Uterus (tissue), 4 donors: Measurements from ENCODE around the gene LSAMP. TPM values are rescaled to one million over a fixed set of nuclear protein-coding genes. Genes with fewer than 3 reads are reported as not detected.

Source experiments
- DNase-seq, 2 donors: peaks; one replicate each; pipeline ENCODE4 v3.0.0-alpha.2; 2019 to 2020
- H3K27ac ChIP-seq, 2 donors: fragments of 200-600 bp; sonication (generic); 1 replicate in 1 of 2; 2 replicates in 1 of 2; pipeline ENCODE4 v1.5.1; 2016 to 2018
- H3K27me3 ChIP-seq, 2 donors: fragments of 200-600 bp; sonication (generic); one replicate each; pipeline ENCODE4 v1.5.1; 2018 to 2019; ENCODE audit warnings: control low read depth in 1 of 2
- H3K36me3 ChIP-seq, 2 donors: fragments of 200-600 bp; sonication (generic); one replicate each; pipeline ENCODE4 v1.5.1; 2019; ENCODE audit warnings: control low read depth in 1 of 2
- H3K4me1 ChIP-seq, 2 donors: fragments of 200-600 bp; sonication (generic); one replicate each; pipeline ENCODE4 v1.5.1; 2018 to 2019; ENCODE audit warnings: control low read depth in 1 of 2
- H3K4me3 ChIP-seq, 2 donors: fragments of 200-600 bp; sonication (generic); 1 replicate in 1 of 2; 2 replicates in 1 of 2; pipeline ENCODE4 v1.5.1; 2018 to 2019; ENCODE audit warnings: mild to moderate bottlenecking in 1 of 2
- H3K9me3 ChIP-seq, 2 donors: fragments of 200-600 bp; sonication (generic); one replicate each; pipeline ENCODE4 v1.5.1; 2019; ENCODE audit warnings: control low read depth in 1 of 2
- POLR2A ChIP-seq, 2 donors: fragments of 450-650 bp; IDR thresholded peaks; one replicate each; pipeline ENCODE4 v1.6.1; 2016; ENCODE audit warnings: antibody characterized with exemption in 2 of 2, mild to moderate bottlenecking in 1 of 2, moderate library complexity in 1 of 2
- intact Hi-C: fragments of 100-400 bp; cut with DNase I; formaldehyde crosslinking; loops from one replicate; pipeline ENCODE4 v1.15.1; 2023; ENCODE audit warnings: low total_unique reads
- total RNA-seq, 4 donors: library from RNA; depleted of rRNA in 3 of 4; stranded (reverse); fragments of >200 nt in 3 of 4; gene quantifications; one replicate each; pipeline versions ENCODE4 v1.1.0 to v1.2.4, GENCODE V29; 2014 to 2023
- TF ChIP-seq, protein P1 (sequence below), 4 experiments: fragments of 200-600 bp in 2 of 4; fragments of 450-650 bp in 2 of 4; sonication (generic) in 2 of 4; IDR thresholded peaks; one replicate each; pipeline ENCODE4 v1.5.1; 2016 to 2019; ENCODE audit warnings: antibody characterized with exemption in 4 of 4, mild to moderate bottlenecking in 2 of 4, moderate library complexity in 1 of 4
- donor health status: DM: yes; HTN: yes; CAD: no.

Gene LSAMP
- total RNA-seq, 4 donors from 2014 or later = 0.26 to 25.8 (median 1.8) TPM

DNA sequence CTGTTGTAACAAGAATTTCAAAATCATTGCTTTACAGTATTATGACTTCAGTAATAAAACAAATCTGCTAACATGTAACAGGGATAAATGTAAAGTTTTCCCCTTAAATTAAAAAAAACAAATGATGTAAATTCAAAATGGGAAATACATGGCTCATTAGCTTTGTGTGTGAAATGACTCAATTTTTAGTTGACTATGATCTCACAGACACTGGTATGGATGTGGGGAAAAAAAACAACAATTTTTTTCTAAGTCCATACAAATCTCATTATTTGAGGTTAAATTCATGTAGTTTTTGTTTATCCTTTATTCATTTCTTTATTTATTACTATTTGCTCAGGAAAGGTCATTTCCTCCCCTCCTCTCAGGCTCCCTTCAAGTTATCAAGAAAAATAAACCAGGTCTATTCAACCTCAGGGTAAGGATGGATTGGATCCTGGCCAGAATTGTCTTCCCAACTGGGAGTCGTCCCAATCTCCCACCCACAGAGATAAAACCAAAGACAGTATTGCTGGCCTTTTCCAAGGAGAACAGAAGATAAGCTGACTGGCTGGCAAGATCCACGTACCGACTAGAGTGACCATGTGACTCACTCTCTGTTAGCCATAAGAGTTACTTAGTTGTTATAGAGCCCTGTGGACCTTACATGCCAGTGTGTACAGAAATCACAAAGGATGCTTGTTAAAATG, 448.7 kb downstream of the LSAMP start:
- no peaks in the 10 kb centered on the region for H3K36me3 ChIP-seq
- no peak for DNase-seq
- no peak for TF ChIP-seq POLR2A (IDR thresholded peaks at IDR 0.05)
- TF ChIP-seq, protein P1, sequence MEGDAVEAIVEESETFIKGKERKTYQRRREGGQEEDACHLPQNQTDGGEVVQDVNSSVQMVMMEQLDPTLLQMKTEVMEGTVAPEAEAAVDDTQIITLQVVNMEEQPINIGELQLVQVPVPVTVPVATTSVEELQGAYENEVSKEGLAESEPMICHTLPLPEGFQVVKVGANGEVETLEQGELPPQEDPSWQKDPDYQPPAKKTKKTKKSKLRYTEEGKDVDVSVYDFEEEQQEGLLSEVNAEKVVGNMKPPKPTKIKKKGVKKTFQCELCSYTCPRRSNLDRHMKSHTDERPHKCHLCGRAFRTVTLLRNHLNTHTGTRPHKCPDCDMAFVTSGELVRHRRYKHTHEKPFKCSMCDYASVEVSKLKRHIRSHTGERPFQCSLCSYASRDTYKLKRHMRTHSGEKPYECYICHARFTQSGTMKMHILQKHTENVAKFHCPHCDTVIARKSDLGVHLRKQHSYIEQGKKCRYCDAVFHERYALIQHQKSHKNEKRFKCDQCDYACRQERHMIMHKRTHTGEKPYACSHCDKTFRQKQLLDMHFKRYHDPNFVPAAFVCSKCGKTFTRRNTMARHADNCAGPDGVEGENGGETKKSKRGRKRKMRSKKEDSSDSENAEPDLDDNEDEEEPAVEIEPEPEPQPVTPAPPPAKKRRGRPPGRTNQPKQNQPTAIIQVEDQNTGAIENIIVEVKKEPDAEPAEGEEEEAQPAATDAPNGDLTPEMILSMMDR (IDR thresholded peaks at IDR 0.05) = no peak
- H3K27ac ChIP-seq = no peak overlapping the region
- H3K9me3 ChIP-seq = no peaks in the 10 kb centered on the region
- intact Hi-C loops = no loop called here
- H3K27me3 ChIP-seq = no peaks in the 10 kb centered on the region
- no peaks in the 10 kb centered on the region for H3K4me1 ChIP-seq
- H3K4me3 ChIP-seq = no peak overlapping the region

DNA sequence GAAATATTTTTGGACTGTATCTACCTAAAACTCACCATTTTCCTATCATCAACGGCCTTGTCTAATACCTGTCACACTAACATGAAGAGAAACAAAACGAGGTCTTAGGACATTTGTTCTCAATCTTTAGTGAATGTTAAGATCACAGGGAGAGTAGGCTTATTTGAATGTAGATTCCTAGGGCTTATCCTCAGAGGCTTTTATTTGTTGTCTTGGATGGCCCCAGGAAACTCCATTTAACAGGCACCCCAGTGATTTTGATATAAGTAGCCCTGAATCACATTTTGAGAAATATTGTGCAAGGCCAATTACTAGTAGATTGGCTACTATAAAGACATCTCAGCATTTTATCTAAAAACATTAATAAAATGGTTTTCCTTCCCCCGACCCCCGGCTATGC, 454.6 kb downstream of the LSAMP start:
- no peak overlapping the region for H3K4me3 ChIP-seq
- no peak for TF ChIP-seq POLR2A (IDR thresholded peaks at IDR 0.05)
- TF ChIP-seq, protein P1 (IDR thresholded peaks at IDR 0.05) = no peak
- H3K27ac ChIP-seq = no peak overlapping the region
- H3K9me3 ChIP-seq = no peaks in the 10 kb centered on the region
- no peaks in the 10 kb centered on the region for H3K4me1 ChIP-seq
- H3K27me3 ChIP-seq = no peaks in the 10 kb centered on the region
- intact Hi-C loops = no loop called here
- no peaks in the 10 kb centered on the region for H3K36me3 ChIP-seq
- no peak for DNase-seq

DNA sequence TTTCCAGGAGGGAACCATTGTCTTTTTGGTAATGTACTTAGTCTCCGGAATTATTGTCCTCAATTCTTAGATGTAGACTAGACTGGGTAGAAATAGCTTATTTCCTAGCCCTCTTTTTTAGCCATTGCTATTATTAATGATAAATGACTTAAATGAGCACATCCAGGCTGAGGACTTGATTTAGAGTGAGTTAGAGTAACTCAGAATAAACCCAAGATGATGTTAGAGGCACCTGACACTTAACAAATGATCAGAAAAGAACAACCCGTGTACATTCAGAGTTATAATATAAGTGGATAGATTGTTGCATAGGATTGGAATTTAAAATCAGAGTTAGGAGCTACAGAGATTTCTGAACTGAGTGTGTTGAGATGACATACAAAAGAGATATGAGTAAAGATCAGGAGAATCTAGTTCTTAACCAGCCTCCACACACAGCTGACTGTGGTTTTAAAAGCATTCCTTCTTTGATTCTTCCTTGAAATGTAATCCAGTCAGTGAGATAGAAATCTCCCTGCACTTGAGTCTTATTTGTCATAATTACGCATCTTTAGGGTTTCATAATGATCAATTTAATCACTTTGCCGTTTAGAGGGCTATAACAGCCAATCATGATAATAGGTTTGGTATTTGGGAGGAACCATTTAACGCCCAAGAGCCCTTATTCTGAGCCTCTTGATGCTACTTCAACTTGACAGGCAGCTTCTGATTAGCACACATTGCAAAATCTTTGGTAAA, 455.4 kb downstream of the LSAMP start:
- Histone ChIP-seq H3K4me1 (no peaks in the 10 kb centered on the region), H3K36me3 (no peaks in the 10 kb centered on the region), H3K9me3 (no peaks in the 10 kb centered on the region), H3K27ac (no peak overlapping the region), H3K4me3 (no peak overlapping the region), H3K27me3 (no peaks in the 10 kb centered on the region)
- intact Hi-C loops = no loop called here
- TF ChIP-seq, protein P1 (IDR thresholded peaks at IDR 0.05) = no peak
- TF ChIP-seq POLR2A (IDR thresholded peaks at IDR 0.05) = no peak
- DNase-seq = no peak

DNA sequence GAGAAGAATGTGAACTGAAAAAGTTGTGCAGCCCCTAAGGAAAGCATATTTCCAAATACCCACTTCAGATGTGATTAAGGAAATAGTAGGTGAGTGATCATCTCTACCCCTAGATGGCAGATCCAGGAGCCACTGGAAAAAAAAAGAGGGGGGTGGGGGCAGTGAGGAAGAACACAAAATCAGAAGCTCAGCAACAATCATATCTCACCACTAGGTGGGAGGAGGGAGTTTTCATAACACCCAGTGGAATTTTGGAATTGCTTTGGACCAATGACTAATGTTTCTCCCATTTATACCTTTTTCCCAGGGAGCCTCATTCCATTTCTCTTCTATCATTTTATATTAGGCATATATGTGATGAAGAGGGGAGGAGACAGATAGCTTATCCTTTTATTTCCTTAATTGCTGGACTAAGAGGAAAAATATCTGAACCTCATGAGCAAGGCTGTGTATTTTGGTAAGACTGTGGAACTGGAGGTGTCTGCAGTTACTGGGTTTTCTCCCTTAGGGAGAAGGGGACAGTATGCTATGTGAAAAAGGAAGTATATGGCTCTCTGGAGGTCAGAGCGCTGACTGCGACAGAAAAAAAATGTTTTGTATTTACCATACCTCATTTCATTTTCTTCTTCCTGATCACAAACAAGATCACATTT, 458.6 kb downstream of the LSAMP start:
- H3K4me1 ChIP-seq = no peaks in the 10 kb centered on the region
- H3K27ac ChIP-seq = no peak overlapping the region
- DNase-seq = no peak
- no peaks in the 10 kb centered on the region for H3K27me3 ChIP-seq
- no peaks in the 10 kb centered on the region for H3K9me3 ChIP-seq
- no peaks in the 10 kb centered on the region for H3K36me3 ChIP-seq
- H3K4me3 ChIP-seq = no peak overlapping the region
- TF ChIP-seq POLR2A (IDR thresholded peaks at IDR 0.05) = no peak
- TF ChIP-seq, protein P1 (IDR thresholded peaks at IDR 0.05) = no peak
- intact Hi-C loops = no loop called here

DNA sequence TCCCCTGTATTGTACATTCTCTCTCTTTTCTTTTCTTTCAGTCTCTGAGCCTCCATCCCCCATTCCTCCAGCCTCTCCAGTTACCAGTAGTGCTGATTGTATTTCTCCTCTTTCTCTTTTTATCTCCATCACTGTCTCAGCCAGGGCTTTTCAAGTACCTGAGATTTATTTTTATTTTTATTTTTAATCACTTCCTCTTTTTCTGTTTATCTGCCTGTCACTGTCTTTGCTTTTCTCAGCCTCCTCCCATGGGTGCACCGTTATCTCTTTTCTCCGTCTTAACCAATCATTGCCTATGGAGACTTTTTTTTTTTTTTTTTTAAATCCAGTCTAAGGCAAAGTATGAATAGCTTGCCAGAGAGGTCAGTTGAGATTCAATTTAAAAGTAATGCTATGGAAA, 462.7 kb downstream of the LSAMP start:
- H3K27me3 ChIP-seq = no peaks in the 10 kb centered on the region
- TF ChIP-seq, protein P1 (IDR thresholded peaks at IDR 0.05) = no peak
- no peak for TF ChIP-seq POLR2A (IDR thresholded peaks at IDR 0.05)
- no peak overlapping the region for H3K27ac ChIP-seq
- no peaks in the 10 kb centered on the region for H3K9me3 ChIP-seq
- H3K4me1 ChIP-seq = no peaks in the 10 kb centered on the region
- no peak for DNase-seq
- H3K36me3 ChIP-seq = no peaks in the 10 kb centered on the region
- intact Hi-C loops = no loop called here
- no peak overlapping the region for H3K4me3 ChIP-seq
